PC-3 (cell line): ENCODE measurements around the gene MICOS13. TPM values are rescaled to one million over a fixed set of nuclear protein-coding genes. Genes with fewer than 3 reads are reported as not detected.
A peak's percentile ranks its signal among the peaks of the same experiment; 100 is the strongest.

Experiments used
- ATAC-seq: fragments of 200-7000 bp; cut with Tn5 transposase; 2 replicates; pipeline ENCODE4 v1.9.1; 2020; ENCODE audit warnings: mild to moderate bottlenecking, moderate library complexity
- BruUV-seq: library from RNA; stranded (reverse); fragments of 400-500 nt; replicated peaks from 2 replicates; lab custom pipeline; 2021; lab: Mats Ljungman, UMichigan
- CTCF ChIA-PET: fragments of 300-600 bp; sonication (Branson Sonifier 250); formaldehyde crosslinking; loops from one replicate; lab custom pipeline; 2022; ENCODE audit warnings: antibody characterized with exemption; lab: Charles Lee
- POLR2A ChIA-PET: fragments of 300-600 bp; sonication (Branson Sonifier 250); formaldehyde crosslinking; loops from one replicate; lab custom pipeline; 2022; ENCODE audit warnings: antibody characterized with exemption; ENCODE audit not compliant: unreplicated experiment; lab: Charles Lee
- DNase-seq: peaks from one replicate; pipeline ENCODE4 v3.0.0-alpha.2; 2015
- H2AFZ ChIP-seq: fragments of 300-600 bp; sonication (generic); 2 replicates; pipeline ENCODE4 v1.6.0; 2016; ENCODE audit warnings: antibody characterized with exemption, low read length
- H3F3A ChIP-seq: fragments of 300-600 bp; sonication (generic); one replicate; pipeline ENCODE4 v1.6.0; 2017; ENCODE audit warnings: antibody characterized with exemption, low read length, control low read depth, mild to moderate bottlenecking; ENCODE audit not compliant: unreplicated experiment
- H3K27ac ChIP-seq: fragments of 300-600 bp; sonication (generic); 2 replicates; pipeline ENCODE4 v1.5.1; 2016; ENCODE audit warnings: mild to moderate bottlenecking, low read length
- H3K27me3 ChIP-seq: fragments of 300-600 bp; sonication (generic); 2 replicates; pipeline ENCODE4 v1.6.1; 2016; ENCODE audit warnings: low read length, mixed read lengths
- H3K36me3 ChIP-seq: fragments of 300-600 bp; sonication (generic); 2 replicates; pipeline ENCODE4 v1.6.1; 2016; ENCODE audit warnings: low read depth, mixed run types, low read length, mixed read lengths
- H3K4me1 ChIP-seq: fragments of 300-600 bp; sonication (generic); 2 replicates; pipeline ENCODE4 v1.5.1; 2016; ENCODE audit warnings: low read length; ENCODE audit not compliant: insufficient read depth
- H3K4me2 ChIP-seq: fragments of 300-600 bp; sonication (generic); 2 replicates; pipeline ENCODE4 v1.6.0; 2016; ENCODE audit warnings: low read length
- H3K4me3 ChIP-seq: fragments of 300-600 bp; sonication (generic); 2 replicates; pipeline ENCODE4 v1.5.1; 2016; ENCODE audit warnings: mild to moderate bottlenecking, low read length, mixed read lengths
- H3K79me2 ChIP-seq: fragments of 300-600 bp; sonication (generic); 2 replicates; pipeline ENCODE4 v1.6.1; 2017; ENCODE audit warnings: low read length, mixed read lengths
- H3K9ac ChIP-seq: fragments of 300-600 bp; sonication (generic); 2 replicates; pipeline ENCODE4 v1.6.0; 2016; ENCODE audit warnings: mild to moderate bottlenecking, low read length
- H3K9me2 ChIP-seq: fragments of 300-600 bp; sonication (generic); replicated peaks from 2 replicates; pipeline ENCODE4 v1.6.1; 2016; ENCODE audit warnings: mixed run types, low read length, mixed read lengths
- H3K9me3 ChIP-seq: fragments of 300-600 bp; sonication (generic); 2 replicates; pipeline ENCODE4 v1.6.1; 2016; ENCODE audit warnings: low read length, mixed read lengths
- H4K20me1 ChIP-seq: fragments of 300-600 bp; sonication (generic); 2 replicates; pipeline ENCODE4 v1.6.1; 2016; ENCODE audit warnings: low read length, mixed read lengths
- CTCF ChIP-seq: fragments of 300-600 bp; sonication (generic); conservative IDR thresholded peaks from 2 replicates; pipeline ENCODE4 v1.5.1; 2017; ENCODE audit warnings: antibody characterized with exemption, low read depth, mild to moderate bottlenecking, low read length
- EZH2 ChIP-seq: fragments of 300-600 bp; sonication (generic); IDR thresholded peaks from one replicate; pipeline ENCODE4 v1.6.1; 2017; ENCODE audit warnings: antibody characterized with exemption, mild to moderate bottlenecking, low read length; ENCODE audit not compliant: unreplicated experiment
- EZH2phosphoT487 ChIP-seq: fragments of 300-600 bp; sonication (generic); IDR thresholded peaks from 2 replicates; pipeline ENCODE4 v1.6.1; 2018; ENCODE audit warnings: mild to moderate bottlenecking, antibody characterized with exemption, low read length, borderline replicate concordance
- intact Hi-C: fragments of 100-400 bp; cut with micrococcal nuclease; formaldehyde crosslinking; loops from 2 replicates; pipeline ENCODE4 v1.9.0; 2023
- total RNA-seq: library from RNA; depleted of rRNA; stranded (reverse); fragments of >200 nt; gene quantifications from 2 replicates; pipeline ENCODE4 v1.2.3, GENCODE V29; 2014

The MICOS13 gene
- total RNA-seq, 1 experiment from 2014 or later = 456 TPM

GRCh38 chr19:5718579-5719273 lies 38.4 kb upstream of the MICOS13 start:
- H3F3A ChIP-seq = no peaks in the 10 kb centered on the region
- peak overlapping the region; percentile 95 for H3K9ac ChIP-seq
- no peaks in the 10 kb centered on the region for H3K27me3 ChIP-seq
- H3K4me2 ChIP-seq = peak overlapping the region; percentile 84
- ATAC-seq (peak; percentile 11), DNase-seq (peak; percentile 67)
- BruUV-seq = TSS peak; percentile 99
- peaks cover 15% of the 10 kb centered on the region for H3K36me3 ChIP-seq
- ChIA-PET POLR2A (interaction anchor here (0.5 to 0.6 kb wide), 3 partner anchors 32 to 272 kb away, joined by 3 to 5 read pairs (median 3); no protein-coding TSS in a partner anchor), CTCF (interaction anchor here (1.2 kb wide), 1 partner anchor 29 kb away, joined by 8 read pairs; the partner anchor contains the start of gene RPL36)
- H3K9me3 ChIP-seq = no peaks in the 10 kb centered on the region
- intact Hi-C loops = no loop called here
- H3K9me2 ChIP-seq = no peaks in the 10 kb centered on the region
- H2AFZ ChIP-seq = no peak overlapping the region
- H3K79me2 ChIP-seq = peaks cover 57% of the 10 kb centered on the region
- peak overlapping the region; percentile 93 for H3K27ac ChIP-seq
- peak overlapping the region; percentile 95 for H3K4me3 ChIP-seq
- TF ChIP-seq EZH2 = no peak
- no peak for TF ChIP-seq EZH2phosphoT487
- TF ChIP-seq CTCF = no peak
- H3K4me1 ChIP-seq = peaks cover 18% of the 10 kb centered on the region
- H4K20me1 ChIP-seq = peaks cover 25% of the 10 kb centered on the region

GRCh38 chr19:5718037-5718578 lies 37.8 kb upstream of the MICOS13 start:
- CTCF ChIA-PET = interaction anchor here (1.2 kb wide), 1 partner anchor 28 kb away, joined by 8 read pairs; the partner anchor contains the start of gene RPL36
- no peak overlapping the region for H2AFZ ChIP-seq

More at GRCh38 chr19:5718037-5718578, 37.8 kb upstream of the MICOS13 start:
- H4K20me1 ChIP-seq = peaks cover 25% of the 10 kb centered on the region
- H3K4me1 ChIP-seq = peaks cover 18% of the 10 kb centered on the region
- peaks cover 62% of the 10 kb centered on the region for H3K79me2 ChIP-seq
- H3K27ac ChIP-seq = peak overlapping the region; percentile 93
- ATAC-seq (no peak), DNase-seq (no peak)
- H3K9me3 ChIP-seq = no peaks in the 10 kb centered on the region
- POLR2A ChIA-PET = no interaction called here
- BruUV-seq = no TSS peak
- peak overlapping the region; percentile 95 for H3K9ac ChIP-seq
- H3F3A ChIP-seq = no peaks in the 10 kb centered on the region
- TF ChIP-seq EZH2 (no peak), EZH2phosphoT487 (no peak), CTCF (no peak)
- no peaks in the 10 kb centered on the region for H3K9me2 ChIP-seq
- peaks cover 21% of the 10 kb centered on the region for H3K36me3 ChIP-seq
- H3K27me3 ChIP-seq = no peaks in the 10 kb centered on the region
- intact Hi-C loops = no loop called here
- peak overlapping the region; percentile 95 for H3K4me3 ChIP-seq
- H3K4me2 ChIP-seq = peak overlapping the region; percentile 84
